Endothelial cell of umbilical vein (primary cell): ENCODE results near the gene LTA4H.

ENCODE experiments used
- CTCF ChIP-seq, 2 donors: IDR thresholded peaks; 1 replicate in 1 of 2; 2 replicates in 1 of 2; pipeline ENCODE4 v1.5.1; 2011; ENCODE audit warnings: low read length in 2 of 2, mild to moderate bottlenecking in 2 of 2, moderate library complexity in 2 of 2, control low read depth in 1 of 2, inconsistent platforms in 1 of 2, low read depth in 1 of 2; ENCODE audit not compliant: insufficient read depth in 1 of 2; ENCODE audit errors: extremely low read depth in 1 of 2
- EZH2 ChIP-seq: IDR thresholded peaks from 2 replicates; pipeline ENCODE4 v1.6.1; 2012; ENCODE audit warnings: borderline replicate concordance, low read depth, mild to moderate bottlenecking, moderate library complexity, low read length, inconsistent platforms; ENCODE audit not compliant: severe bottlenecking
- POLR2A ChIP-seq: IDR thresholded peaks from 2 replicates; pipeline ENCODE4 v1.6.1; 2012; ENCODE audit warnings: low read depth, mild to moderate bottlenecking, control low read depth, low read length

- TF ChIP-seq POLR2A (no peak), EZH2 (no peak), CTCF (IDR thresholded peaks at IDR 0.05; ENCODE audit: extremely low read depth in 1 of 2, insufficient read depth in 1 of 2, low read depth in 1 of 2, low read length in 2 of 2) (no peak)
Measured at GRCh38 chr12:95994476-95994875, 40.9 kb downstream of the LTA4H start.
